ENCODE results near the gene IFNL1.

Gene IFNL1

DNA sequence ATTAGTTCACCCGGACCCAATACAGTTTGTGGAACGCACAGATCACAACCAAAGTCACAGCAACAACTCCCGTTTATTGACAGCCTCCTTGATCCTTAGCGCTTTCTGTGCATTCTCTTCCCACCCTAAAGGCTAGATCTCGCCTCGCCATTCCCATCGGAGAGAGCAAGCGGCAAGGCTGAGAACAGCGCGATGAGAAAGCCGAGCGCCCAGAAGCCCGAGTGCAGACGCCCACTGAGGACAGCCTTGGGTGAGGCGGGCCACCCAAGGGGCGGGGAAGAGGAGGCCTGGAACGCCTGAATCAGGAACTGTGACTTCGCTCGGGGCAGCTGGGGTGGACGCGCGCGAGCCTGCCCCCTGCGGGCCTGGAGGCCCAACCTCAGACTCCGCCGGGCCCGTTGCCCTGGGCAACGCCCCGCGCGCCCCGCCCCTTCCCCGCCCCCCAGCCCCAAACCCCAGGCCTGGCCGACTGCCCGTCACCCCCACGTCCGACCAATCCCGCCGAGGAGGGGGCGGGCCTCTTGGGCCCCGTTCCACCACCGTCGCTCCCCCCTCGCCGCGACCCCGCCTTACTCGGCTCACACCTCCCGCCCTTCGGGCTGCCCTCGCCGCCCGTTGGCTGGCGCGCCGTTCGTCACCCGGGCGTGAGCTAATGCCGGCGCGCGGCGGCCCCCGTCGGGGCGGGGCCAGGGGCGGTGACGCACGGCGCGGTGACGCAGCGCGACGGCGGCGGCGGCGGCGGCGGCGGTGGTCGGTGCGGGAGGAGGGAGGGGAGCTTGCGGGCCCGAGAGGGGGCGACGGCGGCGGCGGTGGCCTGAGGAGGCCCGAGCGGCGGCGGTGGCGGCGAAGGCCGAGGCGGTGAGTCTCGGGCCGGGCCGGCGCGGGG lies 45.8 kb downstream of the IFNL1 start, which contains the start of gene SAMD4B:
Gene SAMD4B (plus strand): TSS at position 703 of the 886 bp plus-strand sequence. CDS start 14,473 bp downstream, outside the sequence.
- TF ChIP-seq, protein P1, sequence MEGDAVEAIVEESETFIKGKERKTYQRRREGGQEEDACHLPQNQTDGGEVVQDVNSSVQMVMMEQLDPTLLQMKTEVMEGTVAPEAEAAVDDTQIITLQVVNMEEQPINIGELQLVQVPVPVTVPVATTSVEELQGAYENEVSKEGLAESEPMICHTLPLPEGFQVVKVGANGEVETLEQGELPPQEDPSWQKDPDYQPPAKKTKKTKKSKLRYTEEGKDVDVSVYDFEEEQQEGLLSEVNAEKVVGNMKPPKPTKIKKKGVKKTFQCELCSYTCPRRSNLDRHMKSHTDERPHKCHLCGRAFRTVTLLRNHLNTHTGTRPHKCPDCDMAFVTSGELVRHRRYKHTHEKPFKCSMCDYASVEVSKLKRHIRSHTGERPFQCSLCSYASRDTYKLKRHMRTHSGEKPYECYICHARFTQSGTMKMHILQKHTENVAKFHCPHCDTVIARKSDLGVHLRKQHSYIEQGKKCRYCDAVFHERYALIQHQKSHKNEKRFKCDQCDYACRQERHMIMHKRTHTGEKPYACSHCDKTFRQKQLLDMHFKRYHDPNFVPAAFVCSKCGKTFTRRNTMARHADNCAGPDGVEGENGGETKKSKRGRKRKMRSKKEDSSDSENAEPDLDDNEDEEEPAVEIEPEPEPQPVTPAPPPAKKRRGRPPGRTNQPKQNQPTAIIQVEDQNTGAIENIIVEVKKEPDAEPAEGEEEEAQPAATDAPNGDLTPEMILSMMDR (IDR thresholded peaks at IDR 0.05; ENCODE audit: borderline replicate concordance, control extremely low read depth, extremely low read depth, insufficient read depth, missing control alignments) = peak; percentile 81
- in situ Hi-C loops (cut with MboI; ENCODE audit: low sequenced_read_pairs, unreplicated experiment) = no loop called here

DNA sequence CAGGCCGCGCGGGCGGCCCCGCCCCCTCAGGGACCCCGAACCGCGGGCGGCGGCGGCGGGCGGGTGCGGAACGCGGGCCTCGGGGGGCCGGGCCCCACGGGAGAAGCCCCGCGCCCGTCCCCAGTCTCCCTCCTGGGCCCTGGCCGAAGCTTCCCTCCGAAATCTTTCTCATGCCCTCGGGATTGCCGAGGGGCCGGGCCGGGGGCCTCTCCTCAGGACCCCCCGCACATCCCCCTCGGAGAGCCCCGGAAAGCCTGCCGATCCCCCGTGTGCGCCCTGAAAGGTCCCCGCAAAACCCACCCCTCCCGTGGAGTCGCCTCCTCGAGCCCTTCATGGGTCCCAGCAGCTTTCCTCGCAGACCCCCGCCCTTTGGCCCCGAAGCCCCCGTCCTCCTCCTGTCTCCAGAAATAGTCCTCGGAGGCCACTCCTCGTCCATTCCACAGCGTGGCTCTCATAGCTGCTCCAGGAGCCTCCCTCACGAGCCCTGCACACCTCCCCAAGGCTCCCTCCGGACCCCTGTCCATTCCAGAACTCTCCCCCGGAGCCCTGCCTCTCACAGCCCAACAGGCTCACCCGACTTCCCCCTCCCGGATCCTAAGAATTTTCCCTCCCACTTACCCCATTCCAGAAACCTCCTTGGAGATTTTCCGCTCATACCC lies 46.6 kb downstream of the IFNL1 start:
- in situ Hi-C loops (cut with MboI; ENCODE audit: low sequenced_read_pairs, unreplicated experiment) = no loop called here
- TF ChIP-seq, protein P1 (IDR thresholded peaks at IDR 0.05; ENCODE audit: borderline replicate concordance, control extremely low read depth, extremely low read depth, insufficient read depth, missing control alignments) = no peak
- DNase-seq (ENCODE audit: low spot score) = no peak

More for the DNA sequence above, 45.8 kb downstream of the IFNL1 start, which contains the start of gene SAMD4B:
- peak; percentile 99 for DNase-seq (ENCODE audit: low spot score)

DNA sequence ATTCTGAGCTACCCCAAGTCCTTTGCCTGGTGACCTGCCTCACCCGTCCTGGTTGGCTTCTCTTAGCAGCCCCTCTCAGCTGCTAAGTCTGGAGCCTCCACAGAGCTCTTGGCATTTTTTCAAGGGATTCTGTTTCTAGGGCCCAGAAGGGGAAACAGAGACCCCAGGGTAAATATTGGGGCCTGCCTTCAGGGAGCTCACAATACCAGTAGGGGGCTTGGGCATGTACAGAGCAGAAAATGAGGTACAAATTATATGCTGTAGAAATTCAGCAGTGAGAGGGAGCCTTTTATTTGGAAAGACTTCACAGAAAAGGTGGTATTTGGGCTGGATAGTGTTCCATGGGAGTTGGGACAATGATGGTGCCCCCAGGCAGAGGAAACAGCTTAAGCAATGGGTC lies 49.7 kb downstream of the IFNL1 start:
- TF ChIP-seq, protein P1 (IDR thresholded peaks at IDR 0.05; ENCODE audit: borderline replicate concordance, control extremely low read depth, extremely low read depth, insufficient read depth, missing control alignments) = no peak
- in situ Hi-C loops (cut with MboI; ENCODE audit: low sequenced_read_pairs, unreplicated experiment) = no loop called here
- DNase-seq (ENCODE audit: low spot score) = no peak

DNA sequence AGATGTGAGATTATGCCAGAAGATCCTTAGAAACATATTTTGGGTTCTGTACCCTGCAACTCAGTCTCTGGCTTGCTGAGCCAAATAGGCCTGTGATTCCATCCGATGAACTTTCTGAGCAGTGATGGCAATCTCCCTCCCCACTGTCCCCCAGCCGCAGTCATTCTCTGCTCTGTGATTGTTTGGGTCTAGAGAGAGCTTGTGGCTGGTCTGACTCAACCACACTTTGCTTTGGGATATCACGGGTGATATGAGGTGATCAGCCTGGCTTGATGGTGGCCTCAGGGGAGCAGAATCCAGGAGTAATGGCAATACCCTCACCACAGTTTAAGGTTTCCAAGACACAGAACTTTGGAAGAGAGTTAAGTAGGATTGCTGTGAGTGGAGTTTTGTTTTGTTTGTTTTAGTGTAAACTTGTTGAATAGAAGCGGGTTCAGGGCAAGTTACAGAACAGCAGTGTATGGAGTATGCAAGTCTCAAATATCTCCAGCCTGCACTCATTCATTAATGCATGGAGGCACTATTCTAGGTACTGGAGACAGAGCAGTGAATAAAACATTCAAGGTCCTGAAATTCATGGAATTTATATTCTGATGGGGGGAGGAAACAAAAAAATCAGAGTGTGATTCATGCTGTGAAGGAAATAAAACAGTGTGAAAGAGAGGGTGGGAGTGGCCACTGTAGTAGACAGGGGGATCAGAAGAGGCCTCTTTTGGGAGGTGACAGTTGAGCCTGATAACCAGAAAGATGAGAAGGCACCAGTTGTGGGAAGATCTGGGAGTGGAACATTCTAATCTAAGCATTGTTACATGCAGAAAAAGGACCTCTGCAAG lies 51.3 kb downstream of the IFNL1 start:
- DNase-seq (ENCODE audit: low spot score) = no peak
- TF ChIP-seq, protein P1 (IDR thresholded peaks at IDR 0.05; ENCODE audit: borderline replicate concordance, control extremely low read depth, extremely low read depth, insufficient read depth, missing control alignments) = no peak
- in situ Hi-C loops (cut with MboI; ENCODE audit: low sequenced_read_pairs, unreplicated experiment) = no loop called here

All from GM13976 (cell line).